Activated B cell treated with CpG ODN at 0.5 μM for 24 hours (primary cell): ENCODE results near the gene KDM4B. TPM values are rescaled to one million over a fixed set of nuclear protein-coding genes. Genes with fewer than 3 reads are reported as not detected.
"Not testable (repeated sequence)": the region's sequence is repeated elsewhere in the genome, so short reads cannot be mapped to it uniquely, and the experiment has no call there.

Experiments used
- ATAC-seq: fragments of 200-7000 bp; cut with Tn5 transposase; one replicate; pipeline ENCODE4 v1.10.0; 2021; ENCODE audit warnings: low read depth, mild to moderate bottlenecking, moderate library complexity
- CTCF ChIA-PET: fragments of 350-600 bp; sonication (Branson Sonifier 250); formaldehyde crosslinking; loops from one replicate; lab custom pipeline; 2021; ENCODE audit warnings: antibody characterized with exemption; lab: Charles Lee
- POLR2A ChIA-PET: fragments of 350-600 bp; sonication (Branson Sonifier 250); formaldehyde crosslinking; loops from one replicate; lab custom pipeline; 2021; ENCODE audit warnings: antibody characterized with exemption; lab: Charles Lee
- DNase-seq: peaks from one replicate; pipeline ENCODE4 v3.0.0; 2022
- H3K27ac Mint-ChIP-seq: one replicate; pipeline ENCODE4 v1.8.0; 2020; ENCODE audit warnings: mixed read lengths
- H3K27me3 Mint-ChIP-seq: one replicate; pipeline ENCODE4 v1.8.0; 2021; ENCODE audit warnings: mixed read lengths
- H3K36me3 Mint-ChIP-seq: one replicate; pipeline ENCODE4 v1.8.0; 2021; ENCODE audit warnings: low read depth, mixed read lengths
- H3K4me1 Mint-ChIP-seq: one replicate; pipeline ENCODE4 v1.8.0; 2021; ENCODE audit warnings: mixed read lengths
- H3K4me3 Mint-ChIP-seq: one replicate; pipeline ENCODE4 v1.8.0; 2020; ENCODE audit warnings: mild to moderate bottlenecking, mixed read lengths
- H3K9me3 Mint-ChIP-seq: one replicate; pipeline ENCODE4 v1.8.0; 2020; ENCODE audit warnings: mixed read lengths
- intact Hi-C: fragments of 100-400 bp; cut with micrococcal nuclease; formaldehyde crosslinking; loops from one replicate; pipeline ENCODE4 v1.15.1; 2024
- total RNA-seq: library from RNA; stranded (reverse); gene quantifications from 2 replicates; pipeline ENCODE4 v1.2.3, GENCODE V29; 2022
- TF ChIP-seq, protein P1 (sequence below): fragments of 200-600 bp; IDR thresholded peaks from one replicate; pipeline ENCODE4 v1.8.0; 2022; ENCODE audit warnings: antibody characterized with exemption, mild to moderate bottlenecking

KDM4B gene
- total RNA-seq, 1 donor from 2014 or later = 88.9 TPM

- ChIA-PET POLR2A (no interaction called here), CTCF (no interaction called here)
- peaks cover 11% of the 10 kb centered on the region for H3K27me3 Mint-ChIP-seq
- no peak overlapping the region for H3K4me3 Mint-ChIP-seq
- DNase-seq (no peak), ATAC-seq (no peak)
- no peaks in the 10 kb centered on the region for H3K36me3 Mint-ChIP-seq
- no peak overlapping the region for H3K27ac Mint-ChIP-seq
- no peaks in the 10 kb centered on the region for H3K4me1 Mint-ChIP-seq
- intact Hi-C loops = no loop called here
- TF ChIP-seq, protein P1, sequence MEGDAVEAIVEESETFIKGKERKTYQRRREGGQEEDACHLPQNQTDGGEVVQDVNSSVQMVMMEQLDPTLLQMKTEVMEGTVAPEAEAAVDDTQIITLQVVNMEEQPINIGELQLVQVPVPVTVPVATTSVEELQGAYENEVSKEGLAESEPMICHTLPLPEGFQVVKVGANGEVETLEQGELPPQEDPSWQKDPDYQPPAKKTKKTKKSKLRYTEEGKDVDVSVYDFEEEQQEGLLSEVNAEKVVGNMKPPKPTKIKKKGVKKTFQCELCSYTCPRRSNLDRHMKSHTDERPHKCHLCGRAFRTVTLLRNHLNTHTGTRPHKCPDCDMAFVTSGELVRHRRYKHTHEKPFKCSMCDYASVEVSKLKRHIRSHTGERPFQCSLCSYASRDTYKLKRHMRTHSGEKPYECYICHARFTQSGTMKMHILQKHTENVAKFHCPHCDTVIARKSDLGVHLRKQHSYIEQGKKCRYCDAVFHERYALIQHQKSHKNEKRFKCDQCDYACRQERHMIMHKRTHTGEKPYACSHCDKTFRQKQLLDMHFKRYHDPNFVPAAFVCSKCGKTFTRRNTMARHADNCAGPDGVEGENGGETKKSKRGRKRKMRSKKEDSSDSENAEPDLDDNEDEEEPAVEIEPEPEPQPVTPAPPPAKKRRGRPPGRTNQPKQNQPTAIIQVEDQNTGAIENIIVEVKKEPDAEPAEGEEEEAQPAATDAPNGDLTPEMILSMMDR = no peak
- no peaks in the 10 kb centered on the region for H3K9me3 Mint-ChIP-seq
Measured at GRCh38 chr19:5191091-5191490, 222.2 kb downstream of the KDM4B start.

GRCh38 chr19:5192568-5192967 lies 223.7 kb downstream of the KDM4B start:
- intact Hi-C loops = no loop called here
- no peaks in the 10 kb centered on the region for H3K4me1 Mint-ChIP-seq
- TF ChIP-seq, protein P1 = no peak
- DNase-seq (no peak), ATAC-seq (no peak)
- no peak overlapping the region for H3K4me3 Mint-ChIP-seq
- peaks cover 11% of the 10 kb centered on the region for H3K27me3 Mint-ChIP-seq
- no peak overlapping the region for H3K27ac Mint-ChIP-seq
- ChIA-PET CTCF (no interaction called here), POLR2A (no interaction called here)
- no peaks in the 10 kb centered on the region for H3K36me3 Mint-ChIP-seq
- no peaks in the 10 kb centered on the region for H3K9me3 Mint-ChIP-seq

DNA sequence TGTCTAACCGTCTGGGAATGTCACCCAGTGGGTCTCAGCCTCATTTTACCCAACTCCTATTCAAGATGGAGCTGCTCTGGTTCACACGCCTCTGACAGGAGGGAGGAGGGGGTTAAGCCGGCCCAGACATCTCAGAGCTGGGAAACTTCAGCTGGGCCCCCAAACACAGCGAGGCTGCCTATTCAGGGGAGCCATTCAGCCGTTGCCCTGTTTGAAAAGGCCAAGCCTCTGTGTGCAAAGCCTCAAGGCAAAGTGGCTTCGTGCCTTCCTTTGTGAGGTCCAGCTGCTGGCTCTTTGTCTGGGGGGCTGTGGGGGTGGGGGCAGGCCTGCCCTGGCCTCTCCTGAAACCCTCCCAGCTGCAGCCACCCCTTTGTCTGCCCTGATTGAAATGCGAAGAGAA lies 224.3 kb downstream of the KDM4B start:
- intact Hi-C loops = no loop called here
- Mint-ChIP-seq H3K9me3 (no peaks in the 10 kb centered on the region), H3K4me1 (no peaks in the 10 kb centered on the region), H3K27ac (no peak overlapping the region), H3K27me3 (peaks cover 11% of the 10 kb centered on the region), H3K36me3 (no peaks in the 10 kb centered on the region), H3K4me3 (no peak overlapping the region)
- ChIA-PET CTCF (no interaction called here), POLR2A (no interaction called here)
- TF ChIP-seq, protein P1 = no peak
- ATAC-seq (no peak), DNase-seq (no peak)

DNA sequence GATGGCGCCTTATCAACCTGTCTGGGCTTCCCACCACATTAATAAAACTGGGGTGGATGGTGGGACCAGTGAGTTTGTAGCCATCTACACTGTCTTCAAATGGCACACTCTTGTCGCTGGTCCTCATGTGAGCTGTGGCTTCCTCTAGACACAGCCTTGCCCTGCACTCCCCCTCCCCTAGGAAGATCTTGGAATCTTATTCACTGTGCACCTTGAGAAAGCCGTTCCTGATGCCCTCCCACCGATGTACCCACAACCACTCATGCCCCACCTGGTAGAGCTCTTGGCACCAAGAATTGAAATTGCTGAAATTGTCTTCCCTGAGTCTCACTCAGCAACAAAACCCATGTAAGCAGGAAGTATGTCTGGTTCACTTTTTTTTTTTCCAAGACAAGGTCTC lies 225.7 kb downstream of the KDM4B start:
- Mint-ChIP-seq H3K4me1 (no peaks in the 10 kb centered on the region), H3K27ac (no peak overlapping the region), H3K4me3 (no peak overlapping the region), H3K9me3 (no peaks in the 10 kb centered on the region), H3K27me3 (peaks cover 5% of the 10 kb centered on the region), H3K36me3 (no peaks in the 10 kb centered on the region)
- intact Hi-C loops = no loop called here
- TF ChIP-seq, protein P1 = no peak
- POLR2A ChIA-PET = no interaction called here
- DNase-seq (no peak), ATAC-seq (no peak)
- CTCF ChIA-PET = interaction anchor here (0.6 kb wide), 1 partner anchor 40 kb away, joined by 3 read pairs; no protein-coding TSS in a partner anchor

- H3K27me3 Mint-ChIP-seq, ATAC-seq, H3K9me3 Mint-ChIP-seq, intact Hi-C loops, H3K4me1 Mint-ChIP-seq, POLR2A ChIA-PET, DNase-seq, H3K4me3 Mint-ChIP-seq, H3K27ac Mint-ChIP-seq, H3K36me3 Mint-ChIP-seq, CTCF ChIA-PET: not testable (repeated sequence)
Measured at GRCh38 chr19:5195587-5195986, 226.7 kb downstream of the KDM4B start.

GRCh38 chr19:5196832-5197231 lies 227.9 kb downstream of the KDM4B start:
- no peaks in the 10 kb centered on the region for H3K4me1 Mint-ChIP-seq
- TF ChIP-seq, protein P1 = no peak
- POLR2A ChIA-PET = no interaction called here

More at GRCh38 chr19:5196832-5197231, 227.9 kb downstream of the KDM4B start:
- peaks cover 4% of the 10 kb centered on the region for H3K27me3 Mint-ChIP-seq
- intact Hi-C loops = no loop called here
- no peak for ATAC-seq
- H3K36me3 Mint-ChIP-seq = peaks cover 2% of the 10 kb centered on the region
- CTCF ChIA-PET = no interaction called here
- no peak overlapping the region for H3K27ac Mint-ChIP-seq
- no peak overlapping the region for H3K4me3 Mint-ChIP-seq
- H3K9me3 Mint-ChIP-seq = peaks cover 11% of the 10 kb centered on the region
- no peak for DNase-seq
